H1 (cell line): Measurements from ENCODE around the gene MIEN1. TPM values are rescaled to one million over a fixed set of nuclear protein-coding genes. Genes with fewer than 3 reads are reported as not detected.
A peak's percentile ranks its signal among the peaks of the same experiment; 100 is the strongest.

Experiments used
- CTCF ChIA-PET: fragments of 300-600 bp; sonication (Branson Sonifier 250); formaldehyde crosslinking; loops from one replicate; lab custom pipeline; 2021; ENCODE audit not compliant: partially characterized antibody; lab: Charles Lee
- POLR2A ChIA-PET: fragments of 300-600 bp; sonication (Branson Sonifier 250); formaldehyde crosslinking; loops from one replicate; lab custom pipeline; 2021; ENCODE audit warnings: inconsistent platforms; ENCODE audit not compliant: partially characterized antibody; lab: Charles Lee
- DNase-seq, 2 experiments: peaks; one replicate each; pipeline versions ENCODE4 v3.0.0 to v3.0.0-alpha.2; 2010 to 2022; ENCODE audit warnings: low spot score in 2 of 2, low read depth in 1 of 2, mixed read lengths in 1 of 2
- FAIRE-seq: peaks from 2 replicates; lab custom pipeline; 2011; peaks lifted over from hg19 to GRCh38; lab: Jason Lieb, UNC
- H2AFZ ChIP-seq: 2 replicates; pipeline ENCODE4 v1.8.1; 2012; ENCODE audit warnings: low read length, inconsistent platforms
- H2AK5ac ChIP-seq: 2 replicates; pipeline ENCODE4 v1.6.1; 2013; ENCODE audit warnings: low read depth, low read length
- H2BK120ac ChIP-seq: replicated peaks from 2 replicates; pipeline ENCODE3; 2013; ENCODE audit warnings: low read depth, low read length, inconsistent platforms
- H2BK12ac ChIP-seq: 2 replicates; pipeline ENCODE4 v1.6.1; 2013; ENCODE audit warnings: low read depth, low read length
- H2BK15ac ChIP-seq: 2 replicates; pipeline ENCODE4 v1.6.1; 2013; ENCODE audit warnings: low read length
- H2BK20ac ChIP-seq: 2 replicates; pipeline ENCODE4 v1.6.1; 2013; ENCODE audit warnings: low read length
- H2BK5ac ChIP-seq: 2 replicates; pipeline ENCODE4 v1.6.1; 2013; ENCODE audit warnings: low read depth, low read length
- H3K14ac ChIP-seq: 2 replicates; pipeline ENCODE4 v1.6.1; 2013; ENCODE audit warnings: inconsistent platforms; ENCODE audit not compliant: insufficient read length
- H3K18ac ChIP-seq: 2 replicates; pipeline ENCODE4 v1.6.1; 2013; ENCODE audit warnings: low read length; ENCODE audit errors: extremely low read depth
- H3K23ac ChIP-seq: 2 replicates; pipeline ENCODE4 v1.6.1; 2013; ENCODE audit warnings: inconsistent platforms; ENCODE audit not compliant: insufficient read length
- H3K23me2 ChIP-seq: 2 replicates; pipeline ENCODE4 v1.6.1; 2013; ENCODE audit warnings: low read depth, low read length
- H3K27ac ChIP-seq: 2 replicates; pipeline ENCODE4 v1.6.1; 2011; ENCODE audit warnings: low read depth, low read length, inconsistent platforms
- H3K27me3 ChIP-seq, 4 experiments: replicated peaks in 1 of 4; 1 replicate in 1 of 4; 2 replicates in 3 of 4; pipeline versions ENCODE4 v1.6.1 to v1.8.1; 2011 to 2013; ENCODE audit warnings: low read length in 3 of 4, mild to moderate bottlenecking in 3 of 4, inconsistent platforms in 2 of 4, mixed read lengths in 2 of 4, moderate library complexity in 1 of 4; ENCODE audit not compliant: control insufficient read depth in 3 of 4, insufficient read depth in 3 of 4; ENCODE audit errors: extremely low read depth in 1 of 4
- H3K36me3 ChIP-seq, 4 experiments: 2 replicates each; pipeline versions ENCODE4 v1.6.1 to v1.8.1; 2011 to 2013; ENCODE audit warnings: mild to moderate bottlenecking in 4 of 4, low read length in 3 of 4, moderate library complexity in 2 of 4, control low read depth in 1 of 4, inconsistent platforms in 1 of 4; ENCODE audit not compliant: insufficient read depth in 4 of 4, control insufficient read depth in 2 of 4
- H3K4ac ChIP-seq: replicated peaks from 2 replicates; pipeline ENCODE3; 2013; ENCODE audit warnings: low read length, low read depth, mixed read lengths, inconsistent platforms; ENCODE audit not compliant: insufficient read length
- H3K4me1 ChIP-seq, 4 experiments: replicated peaks in 1 of 4; 1 replicate in 1 of 4; 2 replicates in 3 of 4; pipeline versions ENCODE4 v1.6.1 to v1.8.1; 2011 to 2013; ENCODE audit warnings: low read length in 3 of 4, inconsistent platforms in 2 of 4, mixed read lengths in 1 of 4; ENCODE audit not compliant: insufficient read depth in 4 of 4, control insufficient read depth in 3 of 4
- H3K4me2 ChIP-seq, 2 experiments: 2 replicates each; pipeline versions ENCODE4 v1.6.1 to v1.8.1; 2011 to 2013; ENCODE audit warnings: low read depth in 2 of 2, low read length in 2 of 2, control low read depth in 1 of 2, inconsistent platforms in 1 of 2, mild to moderate bottlenecking in 1 of 2; ENCODE audit not compliant: insufficient read depth in 1 of 2
- H3K4me3 ChIP-seq, 4 experiments: fragments of 200-600, 300-600 bp in 1 of 4; sonication (generic), shearing (Covaris generic), sonication (Bioruptor Twin) in 1 of 4; 2 replicates each; pipeline versions ENCODE4 v1.5.1 to v1.8.1; 2011 to 2016; ENCODE audit warnings: low read length in 4 of 4, low read depth in 3 of 4, control low read depth in 2 of 4, inconsistent platforms in 2 of 4, mild to moderate bottlenecking in 2 of 4, mixed read lengths in 1 of 4, moderate library complexity in 1 of 4; ENCODE audit not compliant: insufficient read depth in 2 of 4; ENCODE audit errors: extremely low read depth in 1 of 4
- H3K56ac ChIP-seq: replicated peaks from 2 replicates; pipeline ENCODE3; 2013; ENCODE audit warnings: low read depth, mild to moderate bottlenecking, mixed read lengths, low read length, inconsistent platforms; ENCODE audit not compliant: insufficient read length
- H3K79me1 ChIP-seq: 2 replicates; pipeline ENCODE4 v1.6.1; 2013; ENCODE audit warnings: low read depth, low read length, control low read depth
- H3K79me2 ChIP-seq, 2 experiments: 2 replicates each; pipeline versions ENCODE4 v1.6.1 to v1.8.1; 2012 to 2013; ENCODE audit warnings: low read length in 2 of 2, mild to moderate bottlenecking in 2 of 2, inconsistent platforms in 1 of 2; ENCODE audit not compliant: insufficient read depth in 2 of 2, control insufficient read depth in 1 of 2
- H3K9ac ChIP-seq, 4 experiments: replicated peaks in 1 of 4; 1 replicate in 1 of 4; 2 replicates in 3 of 4; pipeline versions ENCODE4 v1.6.1 to v1.8.1; 2011 to 2013; ENCODE audit warnings: low read depth in 3 of 4, low read length in 3 of 4, control low read depth in 2 of 4, mild to moderate bottlenecking in 2 of 4, moderate library complexity in 2 of 4, inconsistent platforms in 1 of 4; ENCODE audit errors: extremely low read depth in 1 of 4
- H3K9me3 ChIP-seq, 2 experiments: 2 replicates each; pipeline versions ENCODE4 v1.6.1 to v1.8.1; 2012 to 2013; ENCODE audit warnings: mild to moderate bottlenecking in 2 of 2, moderate library complexity in 2 of 2, control low read depth in 1 of 2, inconsistent platforms in 1 of 2, low read depth in 1 of 2, low read length in 1 of 2, mixed read lengths in 1 of 2; ENCODE audit not compliant: insufficient read depth in 2 of 2
- H4K20me1 ChIP-seq, 2 experiments: replicated peaks in 1 of 2; 2 replicates each; pipeline versions ENCODE3 to v1.8.1; 2011 to 2013; ENCODE audit warnings: inconsistent platforms in 2 of 2, low read length in 2 of 2, mild to moderate bottlenecking in 1 of 2; ENCODE audit not compliant: insufficient read depth in 2 of 2, control insufficient read depth in 1 of 2
- H4K5ac ChIP-seq: 2 replicates; pipeline ENCODE4 v1.6.1; 2013; ENCODE audit warnings: low read length, low read depth, mixed read lengths, inconsistent platforms; ENCODE audit not compliant: insufficient read length
- H4K8ac ChIP-seq: 2 replicates; pipeline ENCODE4 v1.8.0; 2013; ENCODE audit warnings: mild to moderate bottlenecking, moderate library complexity, low read length, inconsistent platforms; ENCODE audit not compliant: insufficient read depth; ENCODE audit errors: extremely low read depth
- H4K91ac ChIP-seq: replicated peaks from 2 replicates; pipeline ENCODE3; 2013; ENCODE audit warnings: low read length, mixed read lengths, inconsistent platforms; ENCODE audit not compliant: insufficient read length
- BACH1 ChIP-seq: IDR thresholded peaks from 2 replicates; pipeline ENCODE4 v1.6.1; 2012; ENCODE audit warnings: low read length, improper control_type of control experiment
- BRCA1 ChIP-seq: IDR thresholded peaks from 2 replicates; pipeline ENCODE4 v1.6.1; 2012; ENCODE audit warnings: low read depth, low read length, improper control_type of control experiment
- GABPA ChIP-seq: IDR thresholded peaks from 2 replicates; pipeline ENCODE4 v1.6.1; 2011; ENCODE audit warnings: mild to moderate bottlenecking, low read length, moderate library complexity, borderline replicate concordance; ENCODE audit not compliant: insufficient read depth
- POU5F1 ChIP-seq: IDR thresholded peaks from 2 replicates; pipeline ENCODE4 v1.6.1; 2011; ENCODE audit warnings: low read depth, mild to moderate bottlenecking, low read length, moderate library complexity
- WGBS, 2 experiments: shearing (Covaris generic) in 1 of 2; methylation state at CpG; one replicate each; pipeline versions ENCODE4 v1.1.6 to v1.1.7; 2013 to 2015; ENCODE audit warnings: low lambda C conversion rate in 2 of 2, mixed read lengths in 2 of 2, inconsistent platforms in 1 of 2, low coverage in 1 of 2, missing lambda C conversion rate in 1 of 2; ENCODE audit not compliant: insufficient replicate concordance in 2 of 2, insufficient coverage in 1 of 2, insufficient read length in 1 of 2; ENCODE audit errors: extremely low coverage in 1 of 2, missing lambda C conversion rate in 1 of 2; 5-methylcytosine and 5-hydroxymethylcytosine counted together
- polyA plus RNA-seq, 7 experiments: library from polyadenylated mRNA; depleted of rRNA in 3 of 7; stranded (reverse) in 5 of 7; unstranded in 2 of 7; fragments of >200 nt in 5 of 7; fragments of 200-250 nt in 2 of 7; gene quantifications; 1 replicate in 5 of 7; 2 replicates in 1 of 7; 4 replicates in 1 of 7; pipeline versions ENCODE4 v1.2.1 to v1.2.3, GENCODE V29; 2011 to 2013; ENCODE audit warnings: missing spikeins in 2 of 7, mixed read lengths in 2 of 7
- total RNA-seq: library from RNA; stranded (reverse); fragmentation: NEBNext Ultra II Directional; extraction: Animal tissue kit (Norgen Biotek cat#: 25700); gene quantifications from 2 replicates; pipeline ENCODE4 v1.2.1, GENCODE V29; 2021
- TF ChIP-seq, protein P1 (sequence below): IDR thresholded peaks from 2 replicates; pipeline ENCODE4 v1.6.1; 2012; ENCODE audit warnings: inconsistent platforms

Gene MIEN1
- total and polyA plus RNA-seq, 2 of the 8 experiments (the other 6 are each of a cell fraction or from before 2014, with no cell fraction given) = 29.6 to 54.9 TPM

DNA sequence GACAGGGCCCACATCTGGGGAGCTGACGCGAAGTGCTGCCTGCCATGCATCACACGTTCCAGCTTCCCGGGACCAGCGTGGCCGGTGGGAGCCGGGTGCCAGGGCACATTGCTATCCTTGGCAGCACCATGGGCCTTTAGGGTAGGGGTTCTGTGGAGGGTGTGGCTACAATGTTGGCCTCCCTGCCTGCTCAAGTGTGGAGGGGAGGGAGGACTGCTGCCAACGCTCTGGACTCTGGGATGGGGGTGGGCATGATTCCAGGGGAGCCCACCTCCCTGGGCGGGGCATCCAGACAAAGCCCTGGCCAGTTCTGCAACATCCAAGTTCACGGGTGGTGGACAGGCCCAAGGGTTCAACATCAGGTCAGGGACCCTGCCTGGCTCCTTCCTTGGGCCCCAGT is 21.3 kb upstream of the MIEN1 start:
- H3K4me2 ChIP-seq = peak overlapping the region in 1 of 2 experiments; percentile 13; a peak in 1 of 4 replicates
- 0 out of 2 replicates have a peak overlapping the region, but pooled peaks have one; percentile 71 for H2BK12ac ChIP-seq
- no peak overlapping the region for H3K56ac ChIP-seq
- H3K79me1 ChIP-seq = no peaks in the 10 kb centered on the region
- H4K5ac ChIP-seq = no peak overlapping the region
- POLR2A ChIA-PET = interaction anchor here (1.1 to 8.1 kb wide), 6 partner anchors 9 to 63 kb away, joined by 3 to 54 read pairs (median 4); partner anchors contain the start of genes MIEN1 and PGAP3
- H3K79me2 ChIP-seq = no peaks in the 10 kb centered on the region
- no peak overlapping the region for H3K4ac ChIP-seq
- H3K9me3 ChIP-seq = no peaks in the 10 kb centered on the region
- H2BK15ac ChIP-seq = peak overlapping the region; percentile 53; the same call in 1 of the 2 replicates
- no peak overlapping the region; the same call in 1 of the 2 replicates for H2BK5ac ChIP-seq
- H2AFZ ChIP-seq = no peak overlapping the region
- peak overlapping the region; percentile 30 for H4K91ac ChIP-seq
- CTCF ChIA-PET = interaction anchor here (0.6 to 8.2 kb wide), 10 partner anchors 8 to 598 kb away, joined by 3 to 102 read pairs (median 3); partner anchors contain the start of gene MIEN1
- no peak for TF ChIP-seq BACH1
- TF ChIP-seq GABPA = no peak
- TF ChIP-seq, protein P1, sequence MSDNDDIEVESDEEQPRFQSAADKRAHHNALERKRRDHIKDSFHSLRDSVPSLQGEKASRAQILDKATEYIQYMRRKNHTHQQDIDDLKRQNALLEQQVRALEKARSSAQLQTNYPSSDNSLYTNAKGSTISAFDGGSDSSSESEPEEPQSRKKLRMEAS = no peak
- no peak for TF ChIP-seq POU5F1
- no peak for TF ChIP-seq BRCA1
- 0 out of 2 replicates have a peak overlapping the region, but pooled peaks have one; percentile 43 for H2BK20ac ChIP-seq
- no peak overlapping the region for H3K4me3 ChIP-seq
- peaks cover 9 to 29% (median 21%) of the 10 kb centered on the region in 4 experiments for H3K4me1 ChIP-seq
- FAIRE-seq = no peak
- no peak overlapping the region for H2AK5ac ChIP-seq
- 85% methylated on average over 10 of the region's 10 CpGs; no CpG with 5 or more reads in 1 of the 2 experiments for WGBS, 2 experiments
- peak overlapping the region; percentile 60; the same call in 1 of the 2 replicates for H4K8ac ChIP-seq
- H3K18ac ChIP-seq = no peak overlapping the region
- peaks cover 0 to 3% (median 2%) of the 10 kb centered on the region in 4 experiments; a peak in 2 of 7 replicates for H3K27me3 ChIP-seq
- DNase-seq = no peak
- H3K23me2 ChIP-seq = peaks cover 10% of the 10 kb centered on the region; the same call in 1 of the 2 replicates
- H3K14ac ChIP-seq = no peak overlapping the region
- H4K20me1 ChIP-seq = no peaks in the 10 kb centered on the region
- no peak overlapping the region for H3K27ac ChIP-seq
- H3K23ac ChIP-seq = no peak overlapping the region
- H2BK120ac ChIP-seq = no peak overlapping the region
- H3K36me3 ChIP-seq = peaks cover 0 to 4% (median 1%) of the 10 kb centered on the region in 4 experiments; a peak in 3 of 8 replicates
- H3K9ac ChIP-seq = no peak overlapping the region
